Stimulated activated CD4-positive, alpha-beta T cell treated with anti-CD3 and anti-CD28 coated beads, Interleukin-12 subunit alpha, Interleukin-12 subunit beta, amount 100 ng/mL, for 4 hours (primary cell): ENCODE results near the gene ISCU.
"Not testable (repeated sequence)": the region's sequence is repeated elsewhere in the genome, so short reads cannot be mapped to it uniquely, and the experiment has no call there.

Source experiments
- DNase-seq: peaks from one replicate; pipeline ENCODE4 v3.0.0-alpha.2; 2020

ISCU gene

DNA sequence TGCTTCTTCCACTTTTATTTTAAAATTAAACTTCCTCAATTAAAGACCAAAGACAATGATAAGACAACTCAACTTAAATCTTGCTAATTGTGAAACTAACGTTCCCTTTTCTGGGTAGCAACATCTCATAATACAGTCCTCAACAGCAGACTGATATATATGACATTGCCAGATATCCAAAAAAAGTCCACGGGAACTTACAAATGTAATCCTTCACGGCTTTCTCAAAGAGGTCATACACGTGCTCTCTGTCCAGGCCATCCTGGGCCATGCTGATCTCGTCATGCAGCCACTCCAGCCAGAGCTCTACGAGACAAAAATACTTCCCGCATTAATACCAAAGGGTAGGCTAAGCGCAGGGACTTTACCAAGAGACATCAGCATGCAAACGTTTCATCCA, 14.7 kb upstream of the ISCU start:
- DNase-seq: no peak

DNA sequence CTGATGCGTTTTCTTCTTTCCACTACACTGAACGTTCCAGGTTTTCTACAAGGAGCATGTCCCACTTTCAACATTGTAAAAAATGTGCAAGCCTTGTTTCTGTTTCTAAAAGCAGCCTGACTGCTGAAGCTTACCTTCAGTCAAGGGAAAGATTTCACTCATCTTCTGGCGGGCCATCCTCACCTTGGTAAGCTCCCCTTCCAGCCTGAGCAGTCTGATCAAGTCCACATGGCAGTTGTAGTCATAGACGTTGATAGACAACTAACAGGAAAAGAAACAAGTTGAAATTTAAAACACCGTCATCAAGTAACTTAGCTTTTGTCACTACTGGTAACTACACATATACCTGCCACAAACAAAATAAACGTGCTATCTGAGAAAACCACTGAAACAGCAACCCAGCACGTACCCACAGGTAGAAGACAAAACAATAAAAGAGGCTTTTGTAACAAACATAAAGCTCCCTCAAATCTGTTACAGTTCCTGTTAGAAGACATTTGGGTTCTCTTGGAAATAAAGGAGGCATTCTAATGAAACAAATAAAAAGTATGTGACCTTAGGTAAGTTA, 13.4 kb upstream of the ISCU start:
- DNase-seq: no peak

DNA sequence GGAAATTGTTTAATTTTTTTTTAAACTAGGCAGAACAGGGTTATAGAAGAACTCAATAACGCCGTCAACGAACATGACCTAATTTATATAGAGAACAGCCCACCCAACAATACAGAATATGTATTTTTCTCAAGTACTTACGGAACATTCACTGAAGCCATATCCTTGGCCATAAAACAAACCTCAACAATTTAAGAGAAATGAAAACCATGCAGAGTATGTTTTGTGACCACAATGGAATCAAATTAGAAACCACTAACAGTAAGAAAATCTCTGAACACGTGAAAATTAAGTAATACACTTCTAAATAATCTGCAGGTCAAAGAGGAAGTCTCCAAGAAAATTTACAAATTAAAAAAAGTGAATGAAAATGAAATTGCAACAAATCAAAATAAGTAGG, 10.9 kb upstream of the ISCU start:
- no peak for DNase-seq

DNA sequence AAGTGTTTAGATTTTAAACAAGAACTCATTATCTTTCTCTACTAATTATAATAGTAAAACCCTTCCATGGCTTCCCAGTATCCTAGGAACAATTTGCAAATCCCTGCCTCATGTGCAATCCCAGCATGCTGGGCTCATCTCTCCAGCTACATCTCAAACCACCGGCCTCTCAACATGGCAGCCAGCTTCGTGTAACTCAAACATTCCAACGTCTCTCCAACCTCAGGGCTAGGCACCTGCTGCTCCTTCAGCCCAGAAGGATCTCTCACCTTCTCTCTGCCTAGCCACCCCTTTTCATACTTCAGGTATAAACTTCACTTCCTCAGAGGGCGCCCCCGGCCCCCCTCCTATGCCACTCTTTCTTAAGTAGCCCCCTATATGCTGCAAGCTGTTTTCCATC, 8.6 kb upstream of the ISCU start:
- no peak for DNase-seq

DNA sequence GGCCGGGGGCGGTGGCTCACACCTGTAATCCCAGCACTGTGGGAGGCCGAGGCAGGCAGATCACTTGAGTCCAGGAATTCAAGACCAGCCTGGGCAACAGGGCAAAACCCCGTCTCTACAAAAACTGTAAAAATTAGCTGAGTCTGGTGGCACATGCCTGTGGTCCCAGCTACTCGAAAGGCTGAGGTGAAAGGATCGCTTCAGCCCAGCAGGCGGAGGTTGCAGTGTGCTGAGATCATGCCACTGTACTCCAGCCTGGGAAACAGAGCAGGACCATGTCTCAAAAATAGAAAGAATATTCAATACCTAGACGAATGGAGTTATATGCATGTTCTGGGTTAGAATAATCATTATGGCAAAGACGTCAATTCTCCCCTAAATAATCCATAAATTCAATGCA, 7.0 kb upstream of the ISCU start:
- not testable (repeated sequence) for DNase-seq

DNA sequence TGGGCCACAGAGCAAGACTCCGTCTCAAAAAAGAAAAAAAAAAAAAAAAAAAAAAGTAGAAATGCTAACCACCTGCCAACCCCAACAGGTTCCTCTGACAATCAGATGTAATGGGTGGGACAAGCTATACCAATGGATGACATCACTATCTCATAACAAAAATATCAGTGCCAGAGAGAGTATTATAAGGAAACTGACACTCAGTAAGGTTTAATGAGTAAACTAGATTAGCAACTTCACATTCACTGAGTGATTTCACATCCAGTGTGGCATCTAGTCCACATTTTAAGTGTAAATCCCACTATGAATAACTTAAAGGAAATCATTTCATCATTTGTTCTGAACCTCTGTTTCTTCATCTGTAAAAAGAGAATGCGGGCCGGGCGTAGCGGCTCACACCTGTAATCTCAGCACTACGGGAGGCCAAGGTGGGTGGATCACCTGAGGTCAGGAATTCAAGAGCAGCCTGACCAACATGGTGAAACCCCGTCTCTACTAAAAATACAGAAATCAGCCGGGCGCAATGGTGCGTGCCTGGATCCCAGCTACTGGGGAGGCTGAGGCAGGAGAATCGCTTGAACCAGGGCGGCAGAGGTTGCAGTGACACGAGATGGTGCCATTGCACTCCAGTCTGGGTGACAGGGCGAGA, 3.3 kb upstream of the ISCU start:
- DNase-seq: no peak

DNA sequence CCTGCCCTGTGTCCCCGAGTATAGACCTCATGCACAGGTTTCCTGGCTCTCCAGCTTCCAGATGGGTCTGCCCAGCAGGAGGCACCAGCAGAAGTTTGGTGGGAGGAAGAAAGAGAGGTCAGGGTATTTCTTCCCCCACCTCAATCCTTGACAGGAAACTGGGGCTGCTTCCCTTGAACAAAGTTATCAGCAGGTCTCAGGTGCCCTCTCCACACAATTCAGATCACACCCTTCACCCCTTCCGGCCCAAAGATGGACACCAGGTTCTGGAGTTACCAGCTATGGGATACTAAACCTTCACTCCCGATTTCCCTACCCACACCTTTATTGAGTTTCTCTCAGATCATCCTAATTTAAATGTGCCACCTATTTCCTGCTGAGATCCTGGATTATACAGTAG, 2.6 kb upstream of the ISCU start:
- no peak for DNase-seq

DNA sequence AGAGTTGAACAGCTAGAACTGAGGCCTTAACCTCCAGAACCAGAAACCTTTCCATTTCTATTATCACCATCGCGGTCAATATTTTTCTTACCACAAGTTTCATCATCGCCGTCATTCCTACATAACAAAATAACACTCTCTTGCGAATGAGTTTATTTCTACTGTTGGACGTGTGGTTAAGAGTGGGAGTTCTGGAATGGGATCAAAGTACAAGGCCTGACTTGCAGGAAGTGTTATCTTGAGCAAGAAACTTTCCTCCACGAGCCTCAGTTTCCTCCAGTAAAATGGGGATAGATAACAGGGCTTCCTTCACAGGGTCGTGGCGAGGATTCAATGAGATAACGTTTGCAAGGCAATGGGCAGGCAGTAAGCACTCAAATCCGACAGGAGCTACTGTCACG, 2.1 kb upstream of the ISCU start:
- DNase-seq: no peak

DNA sequence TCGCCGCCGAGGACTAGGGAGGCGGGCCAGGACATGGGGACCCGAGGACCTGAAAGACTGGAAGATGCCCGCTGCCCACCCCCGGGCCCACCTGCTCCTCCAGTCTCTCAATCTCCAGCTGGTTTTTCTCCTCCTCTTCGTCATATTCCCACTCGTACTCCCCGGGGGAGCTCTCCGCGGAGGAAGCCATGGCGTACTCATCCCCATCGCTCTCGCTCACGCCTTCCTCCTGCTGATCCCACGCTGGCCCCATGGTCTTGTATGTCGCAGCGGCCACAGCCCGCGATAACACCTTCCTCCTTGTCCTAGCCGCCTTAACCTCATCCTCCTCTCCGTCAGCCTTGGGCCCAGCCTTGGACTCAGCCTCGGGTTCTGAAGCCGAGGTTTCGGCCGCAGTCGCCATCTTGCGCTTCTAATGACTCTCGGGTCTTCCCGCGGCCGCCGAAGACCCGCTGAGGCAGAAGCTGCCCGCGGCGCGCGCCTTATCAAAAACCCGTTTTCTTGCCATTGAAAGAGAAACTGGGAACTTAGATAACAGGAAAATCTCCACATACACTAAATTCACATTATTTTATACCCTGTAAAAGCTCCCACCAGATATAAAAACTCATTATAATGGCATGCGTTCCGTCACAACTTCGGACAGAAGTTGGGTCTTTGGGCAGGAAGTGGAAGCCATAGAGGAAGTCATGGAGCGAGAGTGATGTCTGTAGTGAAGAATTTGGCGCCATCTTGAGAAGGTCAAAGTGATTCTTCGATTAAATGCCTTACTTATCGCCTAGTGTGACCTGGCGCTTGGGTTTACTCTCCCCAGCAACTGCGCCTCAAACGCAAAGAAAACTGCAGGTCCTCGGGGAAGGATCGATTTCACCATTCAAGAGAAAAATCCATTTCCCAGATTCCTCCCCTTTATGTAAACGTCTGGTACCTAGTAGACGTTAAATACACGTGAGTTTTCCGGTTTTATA, 1.4 kb upstream of the ISCU start, which contains the start of gene SART3:
SART3 (minus strand) TSS at position 422 of the 968 bp plus-strand sequence; CDS start at position 403, 19 bp downstream.
- peak; percentile 76 for DNase-seq

DNA sequence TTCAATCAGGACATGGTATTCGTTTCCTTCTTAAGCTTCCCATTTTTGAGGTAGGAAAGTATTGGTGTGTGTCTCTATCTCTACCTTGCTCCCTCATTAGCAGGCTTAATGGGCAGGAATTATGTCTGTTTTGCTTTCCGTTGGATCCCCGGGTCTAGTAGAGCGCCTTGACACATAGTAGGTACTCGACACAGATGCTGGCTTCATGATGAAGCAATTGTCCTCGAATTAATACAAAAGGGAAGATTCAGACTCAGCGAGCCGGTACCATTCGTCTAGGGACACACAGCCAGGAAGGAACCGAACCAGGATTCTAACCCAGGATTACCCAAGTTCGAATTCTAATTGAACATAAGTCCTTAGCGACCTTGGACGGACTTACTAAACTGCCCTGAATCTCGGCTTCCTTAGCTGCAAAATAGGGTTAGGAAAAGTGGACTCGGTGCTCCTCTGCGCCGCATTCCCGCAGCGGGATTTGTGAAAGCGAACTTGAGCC, 496 bp upstream of the ISCU start:
- no peak for DNase-seq

DNA sequence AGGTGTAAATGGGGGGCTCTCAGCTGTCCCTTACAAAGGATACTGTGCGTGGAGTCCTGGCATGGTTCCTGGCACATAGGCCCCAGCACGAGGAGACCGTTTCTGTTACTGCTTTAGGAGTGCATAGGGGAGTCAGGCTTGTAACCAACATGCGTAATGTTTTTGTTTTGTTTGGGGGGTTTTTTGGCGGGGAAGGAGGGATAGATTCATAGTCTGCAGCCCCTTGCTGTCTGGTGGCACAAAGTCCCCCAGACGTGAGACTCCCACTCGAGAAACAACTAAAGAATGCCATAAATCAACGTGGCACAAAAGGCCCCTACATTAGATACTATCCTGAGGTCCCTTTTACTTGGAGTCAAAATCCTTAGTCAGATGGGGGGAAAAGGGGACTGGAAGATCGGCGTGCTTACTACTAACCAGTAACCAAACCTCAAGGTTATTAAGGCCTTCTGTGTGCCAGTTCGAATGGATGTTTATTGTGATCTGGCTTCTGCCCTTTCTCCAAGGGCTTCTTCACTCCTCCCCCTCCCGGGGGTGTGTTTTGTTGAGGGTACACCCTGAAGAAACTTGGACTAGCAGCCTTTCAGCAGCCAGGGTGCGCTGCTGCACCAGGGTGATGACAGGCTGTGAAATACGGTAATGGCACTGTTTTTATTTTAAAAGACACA, 874 bp downstream of the ISCU start:
- DNase-seq: peak; percentile 77

DNA sequence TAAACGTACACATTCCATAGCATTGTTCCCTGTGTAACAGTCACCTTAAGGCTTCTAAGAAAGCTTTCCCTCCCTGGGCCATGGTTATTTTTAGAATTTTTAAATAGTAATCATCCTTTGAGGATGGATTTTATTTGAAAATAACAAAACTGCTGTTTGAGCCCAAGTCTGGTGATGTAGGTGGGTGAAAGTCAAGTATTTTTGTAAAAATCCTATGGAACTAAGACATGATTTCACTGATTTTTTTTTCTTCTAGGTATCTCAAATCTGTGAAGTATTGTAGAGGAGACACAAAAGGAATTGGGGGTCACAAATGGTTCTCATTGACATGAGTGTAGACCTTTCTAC, 1.4 kb downstream of the ISCU start:
- no peak for DNase-seq

DNA sequence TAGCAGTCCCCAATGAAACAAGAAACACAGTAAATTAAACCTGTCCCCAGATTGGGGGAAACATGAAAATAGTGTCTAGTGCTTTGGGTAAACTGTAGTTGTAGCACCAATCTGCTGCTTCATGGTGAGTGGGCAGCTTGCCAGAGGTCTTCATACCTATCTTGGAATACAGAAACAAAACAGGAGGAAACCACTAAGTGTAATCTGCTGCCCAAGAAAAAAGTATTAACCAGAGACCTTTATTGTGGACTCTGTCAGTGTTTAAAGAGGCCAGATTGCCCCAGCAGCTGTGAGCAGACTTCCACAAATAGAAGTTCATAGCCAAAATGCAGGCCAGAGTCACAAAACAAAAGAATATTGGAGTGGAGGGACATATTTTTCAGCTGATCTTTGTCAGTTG, 2.3 kb downstream of the ISCU start:
- no peak for DNase-seq

DNA sequence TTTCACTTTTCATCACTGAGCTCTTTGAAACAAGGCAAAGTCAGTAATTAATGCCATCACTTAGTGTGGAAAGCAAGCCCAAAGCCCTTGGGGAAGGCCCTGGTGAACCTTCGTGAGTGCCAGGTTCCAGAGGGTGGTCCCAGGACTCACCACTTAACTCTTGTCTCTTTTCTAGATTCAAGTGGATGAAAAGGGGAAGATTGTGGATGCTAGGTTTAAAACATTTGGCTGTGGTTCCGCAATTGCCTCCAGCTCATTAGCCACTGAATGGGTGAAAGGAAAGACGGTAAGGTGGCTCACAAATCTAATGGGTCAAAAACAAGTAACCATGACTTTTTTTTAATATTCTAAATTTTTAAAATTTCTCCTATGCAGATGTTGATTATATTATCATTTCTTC, 2.8 kb downstream of the ISCU start:
- no peak for DNase-seq

DNA sequence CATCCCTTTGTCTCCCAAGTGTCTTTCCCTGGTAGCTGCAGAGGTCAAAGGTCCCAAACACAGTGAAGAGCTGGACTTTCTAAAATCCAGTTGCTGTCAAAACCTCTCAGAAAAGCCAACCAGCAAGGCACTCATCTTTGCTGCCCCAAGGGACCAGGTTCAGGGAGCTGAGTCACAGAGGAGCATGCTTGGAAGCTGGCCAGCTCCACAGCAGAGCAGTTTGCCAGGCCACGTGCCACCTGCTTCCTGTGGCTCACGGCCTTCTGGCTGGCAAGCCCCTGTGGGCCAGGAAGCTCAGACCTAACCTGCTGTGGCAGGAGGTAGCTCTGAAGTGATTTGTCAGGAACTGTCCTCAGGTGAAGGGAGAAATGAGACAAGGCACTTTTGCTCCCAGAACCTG, 3.6 kb downstream of the ISCU start:
- DNase-seq: peak; percentile 50

DNA sequence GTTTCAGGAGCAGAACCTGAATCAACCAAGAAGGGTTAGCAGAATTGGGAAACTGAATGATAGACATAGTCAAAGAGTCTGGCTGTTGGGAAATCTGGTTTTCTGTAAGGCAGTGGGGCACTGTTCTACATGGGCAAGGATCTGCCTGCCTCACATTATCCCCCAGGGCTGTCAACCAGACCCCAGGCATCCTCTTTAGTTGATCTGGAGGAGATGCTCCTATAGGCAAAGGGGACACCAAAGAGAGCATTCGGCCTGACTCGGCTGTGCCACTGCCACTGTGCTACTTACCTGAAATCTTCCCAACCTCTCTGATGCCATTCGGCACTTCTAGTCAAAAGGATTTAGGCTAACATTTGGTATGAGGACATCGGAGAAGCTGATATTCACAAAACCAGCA, 4.1 kb downstream of the ISCU start:
- DNase-seq: no peak

DNA sequence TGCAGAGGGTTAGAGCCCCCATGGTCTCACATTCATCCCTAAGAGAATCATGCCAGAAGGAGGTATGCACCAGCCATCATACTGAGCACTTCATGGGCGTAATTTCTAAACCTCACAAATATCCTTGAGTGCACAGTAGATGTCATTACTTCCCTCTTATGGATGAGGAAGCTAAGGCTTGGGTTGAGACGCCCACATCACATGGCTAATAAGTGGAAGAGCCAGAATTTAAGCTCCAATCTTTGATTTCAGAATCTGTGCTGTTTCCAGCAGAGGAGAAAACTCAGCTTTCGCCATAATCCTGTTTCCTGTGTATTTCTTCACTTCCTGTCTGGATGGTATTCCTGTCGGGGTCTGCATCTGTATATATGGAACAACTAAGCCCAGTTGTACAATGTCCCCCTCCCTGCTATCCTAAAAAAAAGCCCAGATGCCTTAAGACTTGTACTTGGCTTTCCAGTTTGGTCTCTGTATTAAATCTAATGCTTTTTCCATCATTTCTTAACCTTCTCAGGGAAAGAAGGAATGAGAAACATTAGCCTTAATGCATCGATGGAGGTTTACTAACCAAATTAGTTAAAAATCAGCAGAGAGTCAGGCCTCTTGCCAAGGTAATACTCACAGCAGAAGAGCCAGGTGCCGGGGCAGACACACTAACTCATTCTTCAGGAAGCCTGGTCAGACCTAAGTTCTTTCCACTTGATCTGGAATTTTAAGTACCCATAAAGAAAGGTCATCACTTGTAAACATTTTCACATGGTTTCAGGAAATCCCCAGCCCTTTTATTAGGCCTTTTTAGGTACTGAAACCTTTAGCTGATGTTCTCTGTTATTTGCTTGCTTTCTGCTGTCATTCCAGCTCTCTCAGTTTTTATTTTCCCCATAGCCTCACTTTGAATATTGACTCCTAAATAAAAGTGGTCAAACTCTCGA, 5.3 kb downstream of the ISCU start:
- no peak for DNase-seq

DNA sequence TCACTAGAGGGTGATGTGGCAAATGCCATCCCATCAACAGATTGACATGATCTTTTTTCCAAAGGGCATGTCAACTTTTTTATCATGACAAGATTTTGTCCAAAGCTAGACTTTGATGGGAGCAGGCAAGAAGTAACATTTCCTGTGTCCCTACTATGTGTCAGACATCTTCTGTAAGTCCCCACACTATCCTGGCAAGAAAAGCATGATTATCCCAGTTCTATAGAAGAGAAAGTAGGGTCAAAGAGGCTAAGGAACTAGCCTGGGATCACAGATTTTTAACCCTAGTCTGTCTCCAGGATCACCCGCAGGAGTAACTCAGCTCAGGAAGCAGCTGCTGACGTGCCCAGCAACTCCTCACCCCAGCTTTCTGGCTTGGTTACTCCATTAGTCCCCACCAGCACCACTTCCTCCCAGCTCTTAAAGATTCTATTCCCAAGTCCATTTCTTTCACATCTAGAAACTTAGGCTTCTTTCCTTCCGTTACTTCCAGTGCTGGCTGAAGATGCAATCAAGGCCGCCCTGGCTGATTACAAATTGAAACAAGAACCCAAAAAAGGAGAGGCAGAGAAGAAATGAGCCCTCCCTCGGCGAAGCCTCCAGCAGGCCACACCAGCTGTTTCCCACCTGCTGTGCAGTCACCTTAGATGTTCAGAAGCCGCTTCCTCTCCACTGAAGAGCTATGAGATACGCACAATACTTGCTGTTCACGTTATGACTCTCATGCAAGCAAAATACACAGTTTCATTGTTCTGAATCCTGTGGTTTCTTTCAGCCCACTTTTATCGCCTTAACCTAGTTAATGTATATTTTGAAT, 6.2 kb downstream of the ISCU start:
- peak; percentile 46 for DNase-seq

DNA sequence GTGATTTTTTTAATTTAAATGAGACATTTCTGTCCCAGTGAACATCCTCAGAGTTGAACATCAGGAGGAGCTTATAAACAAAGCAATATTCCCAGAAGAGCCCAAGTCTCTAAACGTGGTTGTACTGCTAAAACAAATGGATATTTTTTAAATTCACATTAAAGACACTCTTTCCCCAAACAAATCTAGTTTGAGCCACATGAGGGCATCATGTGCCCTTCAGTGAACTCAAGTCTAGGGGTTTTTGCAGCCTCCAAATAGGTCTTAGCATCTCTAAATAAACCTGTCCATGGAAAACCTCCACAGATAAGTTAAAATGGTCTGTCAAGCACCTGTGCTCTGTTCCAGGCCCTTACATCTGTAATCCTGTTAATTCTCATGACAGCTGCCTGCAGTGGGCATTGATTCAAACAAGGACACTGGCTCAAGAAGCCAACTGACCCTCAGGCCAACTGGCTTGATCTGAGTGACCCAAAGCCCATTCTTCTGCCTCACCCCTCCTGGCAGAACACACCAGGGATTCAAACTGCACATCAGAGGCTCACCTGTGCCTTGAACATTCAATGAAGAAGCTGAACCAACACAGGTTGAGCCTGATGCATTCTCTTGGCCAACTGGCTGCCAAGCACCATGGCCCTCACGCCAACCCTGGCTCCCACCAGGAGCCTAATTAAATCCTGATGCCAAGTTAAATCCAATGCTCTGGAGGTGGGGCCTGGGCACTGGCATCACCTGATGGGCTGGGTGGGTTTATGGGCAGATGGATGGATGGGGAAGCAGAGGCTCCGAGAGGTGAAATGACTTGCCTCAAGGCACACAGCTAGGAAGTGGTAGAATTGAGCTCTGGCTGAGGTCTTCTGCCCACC, 8.6 kb downstream of the ISCU start:
- DNase-seq: no peak

DNA sequence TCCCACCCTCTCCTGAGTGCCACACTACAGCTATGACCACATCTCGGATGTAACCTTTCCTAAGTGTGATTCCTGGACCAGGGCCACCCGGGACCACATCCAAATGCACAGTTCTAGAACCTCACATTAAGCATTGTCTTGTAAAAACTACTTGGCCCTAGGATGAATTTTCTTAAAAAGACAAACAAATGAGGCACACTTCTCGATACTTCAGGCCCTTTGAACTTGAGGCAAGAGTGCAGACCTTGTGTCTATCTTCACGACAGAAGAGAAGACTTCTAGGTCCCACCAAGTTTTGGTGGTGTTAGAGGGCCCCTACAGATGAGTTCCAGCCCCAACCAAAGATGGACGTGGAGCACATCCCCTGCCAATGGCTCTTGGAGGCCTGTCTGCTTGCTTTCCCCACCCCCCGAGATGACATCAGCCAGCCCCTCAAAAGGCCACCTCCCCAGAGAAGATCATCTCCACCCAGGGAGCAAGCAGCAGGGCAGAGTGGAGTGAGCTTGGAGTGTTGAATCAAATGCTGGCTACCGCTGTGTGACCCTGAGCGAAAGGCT, 9.3 kb downstream of the ISCU start:
- no peak for DNase-seq
